Esophagus squamous epithelium (tissue), 4 donors: ENCODE data around the gene RCAN2.

Experiments
- POLR2A ChIP-seq, 4 donors: fragments of 450-650 bp; IDR thresholded peaks; one replicate each; pipeline ENCODE4 v1.6.1; 2017; ENCODE audit warnings: antibody characterized with exemption in 4 of 4, mild to moderate bottlenecking in 4 of 4, moderate library complexity in 3 of 4
- TF ChIP-seq, protein P1 (sequence below), 6 experiments: fragments of 450-650 bp in 4 of 6; fragments of 200-600 bp in 2 of 6; sonication (generic) in 2 of 6; IDR thresholded peaks; one replicate each; pipeline ENCODE4 v1.5.1; 2016 to 2019; ENCODE audit warnings: antibody characterized with exemption in 6 of 6, mild to moderate bottlenecking in 4 of 6, moderate library complexity in 4 of 6

DNA sequence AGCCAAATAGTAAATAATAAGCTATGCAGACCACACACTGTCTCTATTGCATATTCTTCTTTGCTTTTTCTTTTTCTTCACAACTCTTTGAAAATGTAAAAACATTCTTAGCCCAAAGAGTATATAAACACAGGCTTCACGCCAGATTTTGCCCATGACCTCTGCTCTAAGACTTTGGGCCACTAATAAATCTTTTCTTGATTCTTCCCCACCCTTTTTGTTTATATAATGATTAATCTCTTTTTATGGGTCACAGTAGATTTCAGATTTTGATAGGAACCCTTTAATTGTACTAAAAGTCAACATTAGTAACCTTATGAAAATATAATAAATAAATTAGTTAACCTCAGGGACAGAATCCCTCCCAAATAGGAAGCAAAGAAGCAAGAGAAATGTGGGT is 304.7 kb downstream of the RCAN2 start:
- TF ChIP-seq POLR2A (IDR thresholded peaks at IDR 0.05) = no peak
- TF ChIP-seq, protein P1, sequence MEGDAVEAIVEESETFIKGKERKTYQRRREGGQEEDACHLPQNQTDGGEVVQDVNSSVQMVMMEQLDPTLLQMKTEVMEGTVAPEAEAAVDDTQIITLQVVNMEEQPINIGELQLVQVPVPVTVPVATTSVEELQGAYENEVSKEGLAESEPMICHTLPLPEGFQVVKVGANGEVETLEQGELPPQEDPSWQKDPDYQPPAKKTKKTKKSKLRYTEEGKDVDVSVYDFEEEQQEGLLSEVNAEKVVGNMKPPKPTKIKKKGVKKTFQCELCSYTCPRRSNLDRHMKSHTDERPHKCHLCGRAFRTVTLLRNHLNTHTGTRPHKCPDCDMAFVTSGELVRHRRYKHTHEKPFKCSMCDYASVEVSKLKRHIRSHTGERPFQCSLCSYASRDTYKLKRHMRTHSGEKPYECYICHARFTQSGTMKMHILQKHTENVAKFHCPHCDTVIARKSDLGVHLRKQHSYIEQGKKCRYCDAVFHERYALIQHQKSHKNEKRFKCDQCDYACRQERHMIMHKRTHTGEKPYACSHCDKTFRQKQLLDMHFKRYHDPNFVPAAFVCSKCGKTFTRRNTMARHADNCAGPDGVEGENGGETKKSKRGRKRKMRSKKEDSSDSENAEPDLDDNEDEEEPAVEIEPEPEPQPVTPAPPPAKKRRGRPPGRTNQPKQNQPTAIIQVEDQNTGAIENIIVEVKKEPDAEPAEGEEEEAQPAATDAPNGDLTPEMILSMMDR (IDR thresholded peaks at IDR 0.05) = no peak
